B cell (primary cell): ENCODE data around the gene TLDC2.

ENCODE experiments used
- EZH2 ChIP-seq: IDR thresholded peaks from 2 replicates; pipeline ENCODE4 v1.6.1; 2012; ENCODE audit warnings: borderline replicate concordance, low read depth, mild to moderate bottlenecking, moderate library complexity, low read length; ENCODE audit not compliant: insufficient read depth, poor library complexity, severe bottlenecking
- TF ChIP-seq, protein P1 (sequence below): fragments of 200-600 bp; IDR thresholded peaks from one replicate; pipeline ENCODE4 v1.8.0; 2022; ENCODE audit warnings: antibody characterized with exemption, mild to moderate bottlenecking

DNA sequence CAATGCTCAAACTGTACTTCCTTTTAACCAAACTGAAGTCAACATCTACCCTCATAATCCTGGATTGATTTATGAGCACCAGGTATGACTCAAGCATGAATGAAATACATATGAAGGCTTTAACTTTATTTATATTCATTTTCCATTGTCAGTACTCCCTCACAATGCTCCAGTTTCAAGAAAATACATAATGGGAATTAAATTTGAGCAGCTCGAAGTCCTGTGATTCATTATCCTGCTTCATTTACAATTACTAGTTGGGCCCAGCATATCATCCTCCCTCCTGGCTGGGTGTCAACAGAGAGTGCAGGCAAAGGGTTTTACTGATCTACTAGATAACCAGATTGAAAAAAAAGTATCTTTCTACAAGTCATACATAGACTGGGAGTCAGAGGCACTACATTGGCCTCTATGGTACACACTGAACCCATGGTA lies 65.5 kb downstream of the TLDC2 start:
- TF ChIP-seq, protein P1, sequence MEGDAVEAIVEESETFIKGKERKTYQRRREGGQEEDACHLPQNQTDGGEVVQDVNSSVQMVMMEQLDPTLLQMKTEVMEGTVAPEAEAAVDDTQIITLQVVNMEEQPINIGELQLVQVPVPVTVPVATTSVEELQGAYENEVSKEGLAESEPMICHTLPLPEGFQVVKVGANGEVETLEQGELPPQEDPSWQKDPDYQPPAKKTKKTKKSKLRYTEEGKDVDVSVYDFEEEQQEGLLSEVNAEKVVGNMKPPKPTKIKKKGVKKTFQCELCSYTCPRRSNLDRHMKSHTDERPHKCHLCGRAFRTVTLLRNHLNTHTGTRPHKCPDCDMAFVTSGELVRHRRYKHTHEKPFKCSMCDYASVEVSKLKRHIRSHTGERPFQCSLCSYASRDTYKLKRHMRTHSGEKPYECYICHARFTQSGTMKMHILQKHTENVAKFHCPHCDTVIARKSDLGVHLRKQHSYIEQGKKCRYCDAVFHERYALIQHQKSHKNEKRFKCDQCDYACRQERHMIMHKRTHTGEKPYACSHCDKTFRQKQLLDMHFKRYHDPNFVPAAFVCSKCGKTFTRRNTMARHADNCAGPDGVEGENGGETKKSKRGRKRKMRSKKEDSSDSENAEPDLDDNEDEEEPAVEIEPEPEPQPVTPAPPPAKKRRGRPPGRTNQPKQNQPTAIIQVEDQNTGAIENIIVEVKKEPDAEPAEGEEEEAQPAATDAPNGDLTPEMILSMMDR = no peak
- no peak for TF ChIP-seq EZH2
